H1 (cell line): ENCODE measurements around the gene TOP1. TPM values are rescaled to one million over a fixed set of nuclear protein-coding genes. Genes with fewer than 3 reads are reported as not detected.

Source experiments
- CEBPB ChIP-seq: IDR thresholded peaks from 2 replicates; pipeline ENCODE4 v1.6.1; 2012; ENCODE audit warnings: low read depth, low read length
- polyA plus RNA-seq, 7 experiments: library from polyadenylated mRNA; depleted of rRNA in 3 of 7; stranded (reverse) in 5 of 7; unstranded in 2 of 7; fragments of >200 nt in 5 of 7; fragments of 200-250 nt in 2 of 7; gene quantifications; 1 replicate in 5 of 7; 2 replicates in 1 of 7; 4 replicates in 1 of 7; pipeline versions ENCODE4 v1.2.1 to v1.2.3, GENCODE V29; 2011 to 2013; ENCODE audit warnings: missing spikeins in 2 of 7, mixed read lengths in 2 of 7
- total RNA-seq: library from RNA; stranded (reverse); fragmentation: NEBNext Ultra II Directional; extraction: Animal tissue kit (Norgen Biotek cat#: 25700); gene quantifications from 2 replicates; pipeline ENCODE4 v1.2.1, GENCODE V29; 2021

Gene TOP1
- total and polyA plus RNA-seq, 2 of the 8 experiments (the other 6 are each of a cell fraction or from before 2014, with no cell fraction given) = 7.4 to 108 TPM

- no peak for TF ChIP-seq CEBPB
These were observed 111.9 kb downstream of the TOP1 start (continued) for GRCh38 chr20:41140226-41141133.
